Liver (tissue), 9 donors: Measurements from ENCODE around the gene SHROOM2. TPM values are rescaled to one million over a fixed set of nuclear protein-coding genes. Genes with fewer than 3 reads are reported as not detected.

Source experiments
- DNase-seq: peaks from one replicate; pipeline ENCODE4 v3.0.0-alpha.2; 2017; ENCODE audit warnings: low spot score
- H3K27ac ChIP-seq, 2 donors: one replicate each; pipeline ENCODE4 v1.7.0; 2013; ENCODE audit warnings: inconsistent platforms in 2 of 2, low read length in 2 of 2, control low read depth in 1 of 2, low read depth in 1 of 2, mild to moderate bottlenecking in 1 of 2
- H3K27me3 ChIP-seq, 4 donors: one replicate each; pipeline versions ENCODE4 v1.6.1 to v1.7.0; 2013; ENCODE audit warnings: low read length in 3 of 4, inconsistent platforms in 1 of 4, mild to moderate bottlenecking in 1 of 4, moderate library complexity in 1 of 4; ENCODE audit not compliant: control insufficient read depth in 4 of 4, insufficient read depth in 4 of 4
- H3K36me3 ChIP-seq, 4 donors: one replicate each; pipeline versions ENCODE4 v1.6.1 to v1.7.0; 2013; ENCODE audit warnings: low read length in 3 of 4, mild to moderate bottlenecking in 3 of 4, low read depth in 1 of 4, moderate library complexity in 1 of 4; ENCODE audit not compliant: control insufficient read depth in 4 of 4, insufficient read depth in 3 of 4
- H3K4me1 ChIP-seq, 4 donors: one replicate each; pipeline versions ENCODE4 v1.6.1 to v1.7.0; 2013; ENCODE audit warnings: low read length in 3 of 4, mild to moderate bottlenecking in 3 of 4, moderate library complexity in 1 of 4; ENCODE audit not compliant: control insufficient read depth in 4 of 4, insufficient read depth in 4 of 4
- H3K4me3 ChIP-seq, 3 donors: one replicate each; pipeline versions ENCODE4 v1.6.1 to v1.7.0; 2013; ENCODE audit warnings: low read length in 3 of 3, control low read depth in 1 of 3, low read depth in 1 of 3, mild to moderate bottlenecking in 1 of 3
- H3K9ac ChIP-seq, 2 donors: one replicate each; pipeline ENCODE4 v1.7.0; 2013; ENCODE audit warnings: low read length in 2 of 2, mild to moderate bottlenecking in 2 of 2, moderate library complexity in 2 of 2, control low read depth in 1 of 2, low read depth in 1 of 2
- H3K9me3 ChIP-seq, 4 donors: one replicate each; pipeline versions ENCODE4 v1.6.1 to v1.7.0; 2013; ENCODE audit warnings: low read length in 3 of 4; ENCODE audit not compliant: control insufficient read depth in 4 of 4
- EGR1 ChIP-seq, 2 donors: IDR thresholded peaks; 2 replicates each; pipeline ENCODE4 v1.6.1; 2016 to 2018; ENCODE audit warnings: antibody characterized with exemption in 2 of 2, low read depth in 2 of 2
- FOXA1 ChIP-seq: IDR thresholded peaks from 2 replicates; pipeline ENCODE4 v1.6.1; 2016; ENCODE audit warnings: antibody characterized with exemption
- FOXA2 ChIP-seq: IDR thresholded peaks from 2 replicates; pipeline ENCODE4 v1.6.1; 2016; ENCODE audit warnings: antibody characterized with exemption
- GABPA ChIP-seq, 2 donors: IDR thresholded peaks in 1 of 2; conservative IDR thresholded peaks in 1 of 2; 2 replicates each; pipeline ENCODE4 v1.6.1; 2016; ENCODE audit warnings: antibody characterized with exemption in 2 of 2, mild to moderate bottlenecking in 1 of 2, moderate library complexity in 1 of 2
- HNF4A ChIP-seq, 2 donors: conservative IDR thresholded peaks; 2 replicates each; pipeline ENCODE4 v1.6.1; 2016; ENCODE audit warnings: antibody characterized with exemption in 2 of 2, mild to moderate bottlenecking in 2 of 2
- HNF4G ChIP-seq: IDR thresholded peaks from 2 replicates; pipeline ENCODE4 v1.6.1; 2016; ENCODE audit warnings: antibody characterized with exemption
- JUND ChIP-seq, 2 donors: IDR thresholded peaks; 2 replicates each; pipeline ENCODE4 v1.6.1; 2016; ENCODE audit warnings: antibody characterized with exemption in 2 of 2
- NR2F2 ChIP-seq: IDR thresholded peaks from 2 replicates; pipeline ENCODE4 v1.6.1; 2016; ENCODE audit warnings: antibody characterized with exemption
- RAD21 ChIP-seq, 2 donors: IDR thresholded peaks; 2 replicates each; pipeline ENCODE4 v1.6.1; 2016; ENCODE audit warnings: antibody characterized with exemption in 2 of 2, mild to moderate bottlenecking in 2 of 2
- RXRA ChIP-seq, 2 donors: IDR thresholded peaks; 2 replicates each; pipeline ENCODE4 v1.6.1; 2017 to 2018; ENCODE audit warnings: antibody characterized with exemption in 2 of 2, mild to moderate bottlenecking in 1 of 2
- SP1 ChIP-seq: IDR thresholded peaks from 2 replicates; pipeline ENCODE4 v1.6.1; 2018; ENCODE audit warnings: antibody characterized with exemption, mild to moderate bottlenecking
- TAF1 ChIP-seq: conservative IDR thresholded peaks from 2 replicates; pipeline ENCODE4 v1.6.1; 2016; ENCODE audit warnings: antibody characterized with exemption, mild to moderate bottlenecking
- YY1 ChIP-seq: IDR thresholded peaks from 2 replicates; pipeline ENCODE4 v1.6.1; 2016; ENCODE audit warnings: antibody characterized with exemption, mild to moderate bottlenecking
- WGBS: extraction: QIAGEN DNeasy Blood & Tissue Kit; methylation state at CpG from one replicate; pipeline ENCODE4 v1.1.7; 2013; 5-methylcytosine and 5-hydroxymethylcytosine counted together
- polyA plus RNA-seq, 2 donors: library from polyadenylated mRNA; stranded (reverse) in 1 of 2; unstranded in 1 of 2; fragments of 200-250 nt in 1 of 2; fragments of >200 nt in 1 of 2; fragmentation: Nextera tagmentation in 1 of 2; extraction: Ambion mirVana in 1 of 2; gene quantifications; one replicate each; pipeline versions ENCODE4 v1.2.1 to v1.2.3, GENCODE V29; 2013 to 2015
- total RNA-seq, 2 donors: library from RNA; depleted of rRNA; stranded (reverse); fragments of >200 nt; gene quantifications; one replicate each; pipeline ENCODE4 v1.2.3, GENCODE V29; 2014
- TF ChIP-seq, protein P1 (sequence below): IDR thresholded peaks from 2 replicates; pipeline ENCODE4 v1.6.1; 2016; ENCODE audit warnings: antibody characterized with exemption
- TF ChIP-seq, protein P2 (sequence below): fragments of 150-350 bp; IDR thresholded peaks from 2 replicates; pipeline ENCODE4 v1.5.1; 2017; ENCODE audit warnings: improper control_type of control experiment, low read depth, low read length; ENCODE audit not compliant: missing input control
- TF ChIP-seq, protein P3 (sequence below): IDR thresholded peaks from 2 replicates; pipeline ENCODE4 v1.6.1; 2016; ENCODE audit warnings: antibody characterized with exemption, mild to moderate bottlenecking
- TF ChIP-seq, protein P4 (sequence below): IDR thresholded peaks from 2 replicates; pipeline ENCODE4 v1.6.1; 2016; ENCODE audit warnings: antibody characterized with exemption
- TF ChIP-seq, protein P5 (sequence below): IDR thresholded peaks from 2 replicates; pipeline ENCODE4 v1.6.1; 2016; ENCODE audit warnings: antibody characterized with exemption
- donor health status: healthy.
- donor health status: healthy.
- donor health status: healthy.
- donor health status: healthy.
- donor health status: healthy.

Gene SHROOM2, protein sequence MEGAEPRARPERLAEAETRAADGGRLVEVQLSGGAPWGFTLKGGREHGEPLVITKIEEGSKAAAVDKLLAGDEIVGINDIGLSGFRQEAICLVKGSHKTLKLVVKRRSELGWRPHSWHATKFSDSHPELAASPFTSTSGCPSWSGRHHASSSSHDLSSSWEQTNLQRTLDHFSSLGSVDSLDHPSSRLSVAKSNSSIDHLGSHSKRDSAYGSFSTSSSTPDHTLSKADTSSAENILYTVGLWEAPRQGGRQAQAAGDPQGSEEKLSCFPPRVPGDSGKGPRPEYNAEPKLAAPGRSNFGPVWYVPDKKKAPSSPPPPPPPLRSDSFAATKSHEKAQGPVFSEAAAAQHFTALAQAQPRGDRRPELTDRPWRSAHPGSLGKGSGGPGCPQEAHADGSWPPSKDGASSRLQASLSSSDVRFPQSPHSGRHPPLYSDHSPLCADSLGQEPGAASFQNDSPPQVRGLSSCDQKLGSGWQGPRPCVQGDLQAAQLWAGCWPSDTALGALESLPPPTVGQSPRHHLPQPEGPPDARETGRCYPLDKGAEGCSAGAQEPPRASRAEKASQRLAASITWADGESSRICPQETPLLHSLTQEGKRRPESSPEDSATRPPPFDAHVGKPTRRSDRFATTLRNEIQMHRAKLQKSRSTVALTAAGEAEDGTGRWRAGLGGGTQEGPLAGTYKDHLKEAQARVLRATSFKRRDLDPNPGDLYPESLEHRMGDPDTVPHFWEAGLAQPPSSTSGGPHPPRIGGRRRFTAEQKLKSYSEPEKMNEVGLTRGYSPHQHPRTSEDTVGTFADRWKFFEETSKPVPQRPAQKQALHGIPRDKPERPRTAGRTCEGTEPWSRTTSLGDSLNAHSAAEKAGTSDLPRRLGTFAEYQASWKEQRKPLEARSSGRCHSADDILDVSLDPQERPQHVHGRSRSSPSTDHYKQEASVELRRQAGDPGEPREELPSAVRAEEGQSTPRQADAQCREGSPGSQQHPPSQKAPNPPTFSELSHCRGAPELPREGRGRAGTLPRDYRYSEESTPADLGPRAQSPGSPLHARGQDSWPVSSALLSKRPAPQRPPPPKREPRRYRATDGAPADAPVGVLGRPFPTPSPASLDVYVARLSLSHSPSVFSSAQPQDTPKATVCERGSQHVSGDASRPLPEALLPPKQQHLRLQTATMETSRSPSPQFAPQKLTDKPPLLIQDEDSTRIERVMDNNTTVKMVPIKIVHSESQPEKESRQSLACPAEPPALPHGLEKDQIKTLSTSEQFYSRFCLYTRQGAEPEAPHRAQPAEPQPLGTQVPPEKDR (N-terminal part only)
- total RNA-seq = 1 to 10 TPM; 3.9 to 5.4 TPM
- polyA plus RNA-seq = 1 to 10 TPM; 1.1 to 3.4 TPM

DNA sequence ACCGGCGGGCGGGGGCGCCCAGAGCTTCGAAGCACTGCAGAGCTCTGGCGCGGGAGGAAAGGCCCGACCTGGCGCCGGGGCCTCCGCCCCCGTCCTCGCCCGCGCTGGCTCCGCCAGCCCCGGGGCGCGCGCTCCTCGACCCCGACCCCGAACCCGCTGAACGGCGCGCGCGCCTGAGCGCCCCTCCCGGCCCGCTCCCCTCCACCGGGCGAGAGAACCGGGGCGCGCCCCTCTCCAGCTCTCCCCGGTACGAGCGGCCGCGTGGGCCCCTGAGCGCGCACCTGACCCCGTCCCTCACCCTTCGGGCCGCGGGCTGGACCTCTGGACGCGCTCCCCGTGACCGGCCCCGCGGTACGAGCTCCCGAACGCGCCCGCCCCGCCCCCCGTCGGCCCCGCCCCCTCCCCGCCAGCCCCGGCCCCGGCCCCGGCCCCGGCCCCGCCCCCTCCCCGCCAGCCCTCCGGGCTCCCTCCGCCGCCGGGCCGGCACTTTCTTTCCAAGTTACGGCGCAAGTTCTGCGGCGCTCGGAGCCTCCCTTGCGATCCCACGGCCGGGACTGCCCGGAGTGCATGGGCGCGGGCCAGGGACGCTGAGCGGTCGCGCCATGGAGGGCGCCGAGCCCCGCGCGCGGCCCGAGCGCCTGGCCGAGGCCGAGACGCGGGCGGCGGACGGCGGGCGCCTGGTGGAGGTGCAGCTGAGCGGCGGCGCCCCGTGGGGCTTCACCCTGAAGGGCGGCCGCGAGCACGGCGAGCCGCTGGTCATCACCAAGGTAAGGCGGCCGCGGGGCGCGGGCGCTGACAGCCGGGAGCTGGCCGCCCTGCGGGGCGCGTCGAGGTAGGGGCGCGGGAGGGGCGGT, at the start of gene SHROOM2:
Gene SHROOM2 (plus strand): TSS at position 486 of the 854 bp plus-strand sequence. CDS start 117 bp downstream, at position 603.
- Histone ChIP-seq H3K9me3 (no peaks in the 10 kb centered on the region), H3K36me3 (no peaks in the 10 kb centered on the region), H3K9ac (peak within 1 kb of the TSS; percentile 37 to 47), H3K4me1 (peaks cover 6 to 35% (median 20%) of the 10 kb centered on the region in 4 donors), H3K27ac (peak within 1 kb of the TSS; percentile 82 to 83), H3K4me3 (peak within 1 kb of the TSS; percentile 70 to 81 (median 75)), H3K27me3 (peaks cover 0 to 3% (median 0%) of the 10 kb centered on the region in 4 donors)
- TF ChIP-seq EGR1 (IDR thresholded peaks at IDR 0.05; ENCODE audit: low read depth in 2 of 2) = no peak
- no peak for TF ChIP-seq RAD21 (IDR thresholded peaks at IDR 0.05)
- TF ChIP-seq NR2F2 = no peak
- TF ChIP-seq FOXA2 = no peak
- TF ChIP-seq HNF4A (conservative IDR thresholded peaks at IDR 0.05) = no peak
- no peak for TF ChIP-seq HNF4G
- TF ChIP-seq, protein P1, sequence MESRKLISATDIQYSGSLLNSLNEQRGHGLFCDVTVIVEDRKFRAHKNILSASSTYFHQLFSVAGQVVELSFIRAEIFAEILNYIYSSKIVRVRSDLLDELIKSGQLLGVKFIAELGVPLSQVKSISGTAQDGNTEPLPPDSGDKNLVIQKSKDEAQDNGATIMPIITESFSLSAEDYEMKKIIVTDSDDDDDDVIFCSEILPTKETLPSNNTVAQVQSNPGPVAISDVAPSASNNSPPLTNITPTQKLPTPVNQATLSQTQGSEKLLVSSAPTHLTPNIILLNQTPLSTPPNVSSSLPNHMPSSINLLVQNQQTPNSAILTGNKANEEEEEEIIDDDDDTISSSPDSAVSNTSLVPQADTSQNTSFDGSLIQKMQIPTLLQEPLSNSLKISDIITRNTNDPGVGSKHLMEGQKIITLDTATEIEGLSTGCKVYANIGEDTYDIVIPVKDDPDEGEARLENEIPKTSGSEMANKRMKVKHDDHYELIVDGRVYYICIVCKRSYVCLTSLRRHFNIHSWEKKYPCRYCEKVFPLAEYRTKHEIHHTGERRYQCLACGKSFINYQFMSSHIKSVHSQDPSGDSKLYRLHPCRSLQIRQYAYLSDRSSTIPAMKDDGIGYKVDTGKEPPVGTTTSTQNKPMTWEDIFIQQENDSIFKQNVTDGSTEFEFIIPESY = no peak
- no peak for TF ChIP-seq JUND (IDR thresholded peaks at IDR 0.05)
- TF ChIP-seq, protein P2, sequence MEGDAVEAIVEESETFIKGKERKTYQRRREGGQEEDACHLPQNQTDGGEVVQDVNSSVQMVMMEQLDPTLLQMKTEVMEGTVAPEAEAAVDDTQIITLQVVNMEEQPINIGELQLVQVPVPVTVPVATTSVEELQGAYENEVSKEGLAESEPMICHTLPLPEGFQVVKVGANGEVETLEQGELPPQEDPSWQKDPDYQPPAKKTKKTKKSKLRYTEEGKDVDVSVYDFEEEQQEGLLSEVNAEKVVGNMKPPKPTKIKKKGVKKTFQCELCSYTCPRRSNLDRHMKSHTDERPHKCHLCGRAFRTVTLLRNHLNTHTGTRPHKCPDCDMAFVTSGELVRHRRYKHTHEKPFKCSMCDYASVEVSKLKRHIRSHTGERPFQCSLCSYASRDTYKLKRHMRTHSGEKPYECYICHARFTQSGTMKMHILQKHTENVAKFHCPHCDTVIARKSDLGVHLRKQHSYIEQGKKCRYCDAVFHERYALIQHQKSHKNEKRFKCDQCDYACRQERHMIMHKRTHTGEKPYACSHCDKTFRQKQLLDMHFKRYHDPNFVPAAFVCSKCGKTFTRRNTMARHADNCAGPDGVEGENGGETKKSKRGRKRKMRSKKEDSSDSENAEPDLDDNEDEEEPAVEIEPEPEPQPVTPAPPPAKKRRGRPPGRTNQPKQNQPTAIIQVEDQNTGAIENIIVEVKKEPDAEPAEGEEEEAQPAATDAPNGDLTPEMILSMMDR = no peak
- no peak for TF ChIP-seq FOXA1
- TF ChIP-seq, protein P3, sequence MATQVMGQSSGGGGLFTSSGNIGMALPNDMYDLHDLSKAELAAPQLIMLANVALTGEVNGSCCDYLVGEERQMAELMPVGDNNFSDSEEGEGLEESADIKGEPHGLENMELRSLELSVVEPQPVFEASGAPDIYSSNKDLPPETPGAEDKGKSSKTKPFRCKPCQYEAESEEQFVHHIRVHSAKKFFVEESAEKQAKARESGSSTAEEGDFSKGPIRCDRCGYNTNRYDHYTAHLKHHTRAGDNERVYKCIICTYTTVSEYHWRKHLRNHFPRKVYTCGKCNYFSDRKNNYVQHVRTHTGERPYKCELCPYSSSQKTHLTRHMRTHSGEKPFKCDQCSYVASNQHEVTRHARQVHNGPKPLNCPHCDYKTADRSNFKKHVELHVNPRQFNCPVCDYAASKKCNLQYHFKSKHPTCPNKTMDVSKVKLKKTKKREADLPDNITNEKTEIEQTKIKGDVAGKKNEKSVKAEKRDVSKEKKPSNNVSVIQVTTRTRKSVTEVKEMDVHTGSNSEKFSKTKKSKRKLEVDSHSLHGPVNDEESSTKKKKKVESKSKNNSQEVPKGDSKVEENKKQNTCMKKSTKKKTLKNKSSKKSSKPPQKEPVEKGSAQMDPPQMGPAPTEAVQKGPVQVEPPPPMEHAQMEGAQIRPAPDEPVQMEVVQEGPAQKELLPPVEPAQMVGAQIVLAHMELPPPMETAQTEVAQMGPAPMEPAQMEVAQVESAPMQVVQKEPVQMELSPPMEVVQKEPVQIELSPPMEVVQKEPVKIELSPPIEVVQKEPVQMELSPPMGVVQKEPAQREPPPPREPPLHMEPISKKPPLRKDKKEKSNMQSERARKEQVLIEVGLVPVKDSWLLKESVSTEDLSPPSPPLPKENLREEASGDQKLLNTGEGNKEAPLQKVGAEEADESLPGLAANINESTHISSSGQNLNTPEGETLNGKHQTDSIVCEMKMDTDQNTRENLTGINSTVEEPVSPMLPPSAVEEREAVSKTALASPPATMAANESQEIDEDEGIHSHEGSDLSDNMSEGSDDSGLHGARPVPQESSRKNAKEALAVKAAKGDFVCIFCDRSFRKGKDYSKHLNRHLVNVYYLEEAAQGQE = no peak
- TF ChIP-seq TAF1 = no peak
- TF ChIP-seq, protein P4, sequence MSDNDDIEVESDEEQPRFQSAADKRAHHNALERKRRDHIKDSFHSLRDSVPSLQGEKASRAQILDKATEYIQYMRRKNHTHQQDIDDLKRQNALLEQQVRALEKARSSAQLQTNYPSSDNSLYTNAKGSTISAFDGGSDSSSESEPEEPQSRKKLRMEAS = no peak
- TF ChIP-seq SP1 = no peak
- no peak for TF ChIP-seq GABPA (IDR thresholded peaks at IDR 0.05 in 1 of 2, conservative IDR thresholded peaks at IDR 0.05 in 1 of 2)
- no peak for TF ChIP-seq YY1
- no peak for TF ChIP-seq RXRA (IDR thresholded peaks at IDR 0.05)
- TF ChIP-seq, protein P5, sequence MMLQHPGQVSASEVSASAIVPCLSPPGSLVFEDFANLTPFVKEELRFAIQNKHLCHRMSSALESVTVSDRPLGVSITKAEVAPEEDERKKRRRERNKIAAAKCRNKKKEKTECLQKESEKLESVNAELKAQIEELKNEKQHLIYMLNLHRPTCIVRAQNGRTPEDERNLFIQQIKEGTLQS = no peak
- under 1% methylated on average over 123 of the region's 132 CpGs for WGBS
- peak; percentile 45 for DNase-seq
